Stimulated activated CD8-positive, alpha-beta memory T cell treated with anti-CD3 and anti-CD28 coated beads, Interleukin-7, amount 100 ng/mL, for 48 hours (primary cell): ENCODE results near the gene PPP1CC.

Experiments
- DNase-seq, 2 donors: peaks; one replicate each; pipeline ENCODE4 v3.0.0-alpha.2; 2020; ENCODE audit warnings: low read depth in 1 of 2; ENCODE audit errors: extremely low read depth in 1 of 2

Gene PPP1CC

DNA sequence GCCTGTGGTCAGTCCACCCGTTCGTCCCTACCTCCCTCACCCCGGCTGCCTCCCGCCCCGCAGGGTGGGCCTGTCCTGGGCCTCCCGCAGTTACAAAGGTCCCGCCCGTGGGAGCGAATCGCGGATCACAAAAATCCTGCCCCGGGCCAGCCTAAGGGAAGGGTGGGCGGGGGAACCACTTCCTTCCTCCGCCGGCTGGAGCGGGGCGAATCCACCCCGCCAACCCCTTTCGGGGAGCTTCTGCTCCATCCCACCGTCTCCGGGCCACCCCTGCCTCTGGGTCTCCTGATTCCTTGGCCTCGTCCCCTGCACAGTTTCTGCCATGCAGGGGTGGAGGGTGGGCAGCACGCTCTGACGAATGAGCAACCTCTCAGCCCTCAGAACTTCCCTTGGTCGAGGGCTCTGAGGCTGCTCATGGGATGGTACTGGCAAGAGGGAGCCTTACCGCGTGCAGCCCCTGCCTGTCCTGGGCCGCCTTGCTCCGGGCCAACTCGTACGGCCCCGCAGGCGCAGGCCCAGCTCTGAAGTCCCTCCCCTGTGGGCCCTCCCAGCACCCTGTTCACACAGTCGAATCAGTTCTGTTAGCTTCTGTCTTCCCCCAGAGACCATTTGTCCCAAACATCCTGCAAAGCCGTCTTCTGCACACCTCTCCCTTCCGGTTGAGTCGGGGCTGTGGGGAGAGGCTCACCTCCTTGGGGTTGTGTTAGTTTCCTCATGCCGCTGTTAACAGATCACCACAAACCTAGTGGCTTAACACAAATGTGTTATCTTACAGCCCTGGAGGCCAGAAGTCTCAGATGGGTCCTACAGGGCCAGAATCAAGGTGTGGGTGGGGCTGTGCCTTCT lies 53.2 kb downstream of the PPP1CC start:
- DNase-seq = peak; percentile 34 to 40

DNA sequence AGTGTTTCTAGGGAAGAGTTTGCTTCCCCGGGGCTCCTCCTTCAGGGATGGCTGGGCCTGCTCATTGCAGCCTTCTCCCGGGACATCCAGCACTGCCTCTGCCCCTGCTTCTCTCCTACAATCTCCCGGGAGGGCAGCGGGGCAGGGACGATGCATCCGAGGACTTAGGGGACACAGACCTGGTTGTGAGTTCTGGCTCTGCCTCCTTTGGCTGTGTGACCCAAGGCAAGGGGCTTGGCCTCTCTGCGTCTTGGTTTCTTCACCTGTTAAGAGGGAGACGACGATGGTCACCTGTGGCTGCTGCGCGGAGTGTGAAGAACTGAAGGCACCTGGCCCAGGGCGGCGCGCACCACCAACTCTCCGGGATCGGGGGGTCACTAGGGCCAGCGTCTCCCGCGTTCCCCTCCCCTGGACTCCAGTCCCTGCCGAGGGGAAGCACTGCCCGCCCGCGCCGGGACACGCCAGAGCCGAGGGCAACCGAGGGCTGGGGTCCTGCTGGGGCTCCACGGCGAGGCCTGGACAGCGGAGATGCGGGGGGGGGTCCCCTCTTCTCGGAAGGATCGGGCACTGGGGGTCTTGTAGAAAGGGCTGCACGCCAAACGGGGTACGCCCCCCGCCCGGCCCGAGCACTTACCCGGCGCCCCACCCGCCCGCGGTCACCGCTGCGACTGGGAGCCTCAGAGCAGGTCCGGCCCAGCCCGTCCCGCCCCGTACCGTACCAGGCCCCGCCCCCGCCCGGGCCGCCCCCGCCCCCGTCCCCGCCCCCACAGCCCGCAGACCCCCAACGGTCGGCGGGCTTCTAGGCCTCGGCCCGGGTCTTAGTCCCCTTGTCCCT lies 54.0 kb downstream of the PPP1CC start, which contains the start of gene HVCN1:
HVCN1 (minus strand) TSS at position 670 of the 835 bp plus-strand sequence. CDS start 5,870 bp downstream, outside the sequence.
- DNase-seq = no peak

DNA sequence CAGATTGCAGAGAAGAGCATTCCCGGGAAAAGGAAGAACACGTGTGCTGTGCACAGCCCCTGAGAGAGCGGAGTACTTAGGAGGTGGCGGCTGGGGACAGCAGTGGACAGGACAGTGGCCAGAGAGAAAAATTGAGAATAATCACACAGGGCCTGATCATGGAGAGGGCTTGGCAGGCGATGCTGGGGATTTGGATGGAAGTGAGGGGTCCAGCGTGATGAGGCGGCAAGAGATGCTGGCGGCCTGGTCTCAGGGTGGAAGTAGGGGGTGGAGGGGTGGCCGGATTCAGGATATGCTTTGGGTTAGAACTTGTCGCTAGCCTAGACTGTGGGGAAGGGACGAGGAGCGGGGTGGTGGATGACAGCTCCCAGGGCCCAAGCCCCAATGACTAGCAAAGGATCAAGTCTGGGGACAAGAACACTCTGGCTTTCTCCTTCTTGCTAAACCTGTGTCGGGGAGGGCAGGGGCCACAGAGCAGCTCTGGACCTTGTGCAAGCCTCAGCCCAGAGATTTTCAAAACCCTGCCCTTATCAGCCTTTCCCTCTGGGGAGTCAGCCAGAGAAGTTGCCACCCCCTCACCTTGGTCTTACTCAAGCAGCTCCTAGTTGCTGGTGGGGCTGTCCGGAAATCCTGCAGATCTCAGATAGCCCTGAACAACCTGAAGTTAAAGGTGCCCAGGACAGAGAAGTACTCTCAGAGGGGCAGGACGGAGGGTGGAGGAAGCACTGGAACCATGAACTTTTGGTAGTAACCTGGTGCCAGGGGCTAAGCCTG lies 55.1 kb downstream of the PPP1CC start:
- no peak for DNase-seq

DNA sequence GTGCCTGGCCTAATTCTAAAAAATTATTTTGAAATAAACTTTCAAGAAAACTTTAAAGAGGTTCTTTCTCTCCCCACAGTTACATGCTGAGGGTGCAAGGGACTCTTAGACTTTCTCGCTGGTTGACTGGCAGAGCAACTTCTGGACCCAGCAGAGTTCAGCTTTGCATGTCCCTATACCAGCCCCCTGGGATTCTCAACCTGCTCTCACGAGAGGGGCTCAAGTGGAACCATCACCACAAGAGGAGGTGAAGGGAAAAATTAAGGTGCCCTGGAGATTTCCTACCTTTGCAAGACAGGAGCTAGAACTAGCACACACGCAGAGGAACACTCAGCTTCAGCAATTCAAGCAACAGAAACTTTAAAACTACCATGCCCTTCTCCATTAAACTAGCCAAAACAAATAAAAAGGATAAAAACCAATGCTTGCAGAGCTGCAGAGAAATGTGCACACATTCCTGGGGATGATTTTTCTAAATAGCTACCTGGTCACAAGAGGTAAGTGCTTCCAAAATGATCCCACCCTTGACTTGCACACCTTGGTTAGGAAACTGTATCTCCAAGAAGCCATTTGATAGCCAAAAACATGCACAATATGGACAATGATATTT lies 56.3 kb downstream of the PPP1CC start:
- no peak for DNase-seq

DNA sequence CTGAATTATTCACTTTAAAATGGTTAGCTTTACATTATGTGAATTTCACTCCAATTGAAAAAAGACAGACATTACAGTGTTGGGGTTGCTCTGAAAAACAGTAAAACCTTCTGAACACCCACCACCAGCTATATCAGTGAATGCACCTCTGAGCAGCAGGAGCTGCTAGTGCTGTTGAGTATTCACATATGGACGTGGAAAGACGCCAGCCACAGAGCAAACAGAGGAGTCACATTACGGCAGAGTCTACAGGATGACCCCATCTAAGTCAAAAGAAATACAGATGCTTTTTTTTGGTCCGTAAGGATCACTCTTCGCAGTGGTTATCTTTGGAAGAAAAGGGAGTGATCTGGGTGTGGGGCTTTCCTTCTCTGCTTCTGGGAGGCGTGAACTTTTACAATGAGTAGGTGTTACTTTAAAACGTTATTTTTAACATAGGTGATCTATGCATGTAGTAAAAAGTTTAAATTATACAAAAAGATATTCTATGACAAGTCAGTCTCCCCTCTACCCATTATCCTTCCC lies 58.3 kb downstream of the PPP1CC start:
- no peak for DNase-seq

DNA sequence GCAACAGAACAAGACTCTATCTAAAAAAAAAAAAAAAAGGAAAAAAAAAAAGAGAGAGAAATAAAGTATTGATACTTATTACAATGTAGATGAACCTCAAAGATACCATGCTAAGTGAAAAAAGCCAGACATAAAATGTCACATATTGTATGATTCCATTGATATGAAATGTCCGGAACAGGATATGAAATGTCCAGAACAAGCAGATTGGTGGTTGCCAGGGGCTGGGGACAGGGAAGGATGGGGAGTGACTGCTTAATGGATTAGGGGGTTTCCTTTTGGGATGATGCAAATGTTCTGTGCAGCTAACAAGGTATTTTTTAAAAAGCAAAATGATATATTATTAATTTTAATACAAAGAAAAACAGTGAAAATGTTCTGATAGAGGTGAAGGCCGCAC lies 58.8 kb downstream of the PPP1CC start:
- DNase-seq = no peak

DNA sequence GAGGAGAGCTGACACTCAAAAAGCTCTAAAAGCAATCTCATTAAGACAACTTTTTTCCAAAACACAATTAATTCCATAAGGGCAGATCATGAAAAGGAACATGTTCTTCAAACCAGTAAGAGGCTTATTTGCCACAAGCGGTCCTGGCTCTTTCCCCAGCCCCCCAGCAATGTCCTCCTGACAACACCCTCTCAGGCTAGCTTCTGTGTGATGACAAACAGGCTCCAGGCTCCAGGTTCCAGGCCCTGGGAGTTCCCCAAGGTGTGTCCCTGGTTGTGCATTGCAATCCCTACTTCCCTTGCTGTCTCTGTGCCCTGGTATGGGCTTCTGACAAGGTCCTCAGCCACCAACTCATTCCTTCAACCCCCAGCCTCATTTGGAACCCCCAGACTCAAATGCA lies 62.7 kb downstream of the PPP1CC start:
- DNase-seq = no peak

DNA sequence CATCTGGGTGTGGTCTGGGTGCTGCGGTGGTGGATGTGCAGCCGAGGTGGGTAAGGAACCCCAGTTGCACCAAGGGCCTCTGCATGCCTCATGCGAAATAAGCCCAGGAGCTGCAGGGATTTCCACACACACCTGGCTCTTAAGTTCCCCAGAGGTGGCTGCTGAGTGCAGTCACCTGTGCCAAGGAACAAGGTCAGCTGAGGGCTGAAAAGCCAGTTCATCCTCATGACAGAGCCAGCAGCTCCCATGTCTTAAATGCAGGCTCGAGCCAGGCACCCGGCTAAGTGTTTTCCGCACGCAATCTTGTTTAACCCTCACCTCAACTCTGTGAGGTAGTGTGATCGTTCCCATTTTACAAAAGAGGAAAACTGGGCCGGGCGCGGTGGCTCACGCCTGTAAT lies 63.5 kb downstream of the PPP1CC start:
- no peak for DNase-seq

DNA sequence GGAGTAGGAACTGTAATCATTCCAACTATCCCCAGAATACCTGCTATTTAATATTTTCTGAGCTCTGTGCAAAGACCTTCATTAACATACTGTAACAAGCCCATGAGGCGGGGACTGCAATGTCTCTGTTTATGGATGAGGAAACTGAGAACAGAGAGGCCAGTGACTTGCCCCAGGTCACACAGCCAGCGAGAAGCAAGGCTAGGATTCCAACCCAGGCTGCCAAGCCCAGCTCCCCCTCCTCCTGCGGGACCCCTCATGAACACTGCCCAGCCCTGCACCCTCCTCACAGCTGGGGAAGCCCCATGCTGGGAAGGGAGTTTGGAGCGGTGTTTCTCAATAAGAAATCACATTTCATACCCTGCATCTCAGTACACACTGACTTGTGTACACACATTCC lies 64.7 kb downstream of the PPP1CC start:
- DNase-seq = no peak

DNA sequence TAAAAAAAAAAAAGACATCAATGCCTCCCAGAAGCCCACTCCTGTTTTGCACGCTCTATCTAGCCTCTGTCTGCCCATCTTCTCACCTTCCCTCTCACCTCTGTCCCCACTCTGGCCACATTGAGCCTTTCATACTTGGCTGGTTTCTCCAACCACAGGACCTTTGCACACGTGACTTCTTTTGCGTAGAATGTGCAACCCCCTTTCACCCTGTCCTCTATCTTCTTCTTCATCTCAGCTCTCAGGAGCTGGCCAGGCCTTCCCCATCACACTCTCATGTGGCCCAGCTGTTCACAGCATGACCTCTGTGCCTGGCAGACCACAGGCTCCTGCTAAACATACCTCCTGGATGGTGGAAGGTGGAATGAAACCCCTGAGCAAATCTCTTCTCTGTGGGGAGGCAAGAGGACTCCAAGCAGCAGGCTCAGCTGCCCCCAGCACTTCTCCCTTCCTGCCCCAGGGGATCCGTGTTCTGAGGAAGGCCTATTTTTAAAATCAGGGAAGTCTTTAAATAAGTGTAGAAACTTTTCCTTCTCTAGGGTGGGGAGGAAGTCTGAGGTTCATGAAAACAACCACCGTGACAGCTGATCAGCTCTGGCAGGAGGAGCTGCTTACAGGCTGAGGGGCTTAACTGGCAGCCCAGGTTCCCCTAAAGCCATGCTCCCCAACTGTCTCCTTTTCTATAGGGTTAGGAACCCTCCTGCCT lies 65.3 kb downstream of the PPP1CC start:
- no peak for DNase-seq

DNA sequence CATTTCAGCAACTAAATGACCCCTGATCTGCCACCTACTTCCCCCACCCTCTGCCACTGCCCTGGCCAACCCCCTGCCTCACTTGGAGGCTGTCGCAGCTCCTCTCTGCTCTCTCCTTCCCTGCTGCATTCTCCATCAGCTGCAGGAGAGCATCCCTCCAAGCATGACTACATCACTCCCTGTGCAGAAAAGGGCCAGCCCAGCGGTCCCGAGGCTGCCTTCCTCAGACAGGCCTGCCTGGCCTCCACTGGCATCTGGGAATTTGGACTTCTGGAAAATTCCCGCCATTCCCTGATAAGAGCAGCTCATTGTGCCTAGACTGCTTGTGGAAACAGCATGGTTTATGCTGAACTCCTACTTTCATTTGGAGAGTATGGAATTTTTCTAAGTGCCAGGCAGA lies 66.5 kb downstream of the PPP1CC start:
- DNase-seq = no peak

DNA sequence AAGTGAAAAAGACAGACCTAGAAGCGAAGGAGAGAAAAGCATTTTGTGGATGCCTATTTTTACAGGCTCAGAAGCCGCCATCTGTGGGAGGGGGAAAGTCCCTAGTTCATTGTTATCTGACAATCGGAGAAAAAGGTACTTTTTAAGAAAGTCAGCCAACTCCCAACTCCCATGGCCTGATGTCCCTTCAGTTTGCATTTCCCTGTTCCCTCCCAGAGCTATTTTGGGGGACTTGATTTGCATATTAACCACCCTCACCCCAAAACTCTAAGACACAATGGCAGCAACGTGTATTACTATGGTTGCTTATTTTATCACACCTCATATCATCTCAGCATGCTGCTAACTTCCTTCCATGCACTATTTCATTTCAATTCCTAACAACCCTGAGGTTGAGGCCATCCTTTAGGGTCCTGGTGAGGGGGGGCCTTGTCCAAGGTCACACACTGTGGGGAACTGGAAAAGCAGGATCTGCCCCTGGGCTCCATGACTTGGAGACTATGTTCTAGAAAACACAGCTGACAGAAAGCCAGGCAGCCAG lies 72.5 kb downstream of the PPP1CC start:
- DNase-seq = peak in 1 of 2 donors; percentile 22
